Measurements from ENCODE around the gene NTHL1.

Gene NTHL1

GRCh38 chr16:1991135-1991551 is 56.5 kb downstream of the NTHL1 start:
- DNase-seq, result no peak

GRCh38 chr16:1990351-1991134 is 57.1 kb downstream of the NTHL1 start:
- DNase-seq, result no peak

GRCh38 chr16:1990101-1990350 is 57.6 kb downstream of the NTHL1 start:
- DNase-seq, result no peak
